ENCODE measurements around the gene ARHGEF7.
A peak's percentile ranks its signal among the peaks of the same experiment; 100 is the strongest.

Gene ARHGEF7

DNA sequence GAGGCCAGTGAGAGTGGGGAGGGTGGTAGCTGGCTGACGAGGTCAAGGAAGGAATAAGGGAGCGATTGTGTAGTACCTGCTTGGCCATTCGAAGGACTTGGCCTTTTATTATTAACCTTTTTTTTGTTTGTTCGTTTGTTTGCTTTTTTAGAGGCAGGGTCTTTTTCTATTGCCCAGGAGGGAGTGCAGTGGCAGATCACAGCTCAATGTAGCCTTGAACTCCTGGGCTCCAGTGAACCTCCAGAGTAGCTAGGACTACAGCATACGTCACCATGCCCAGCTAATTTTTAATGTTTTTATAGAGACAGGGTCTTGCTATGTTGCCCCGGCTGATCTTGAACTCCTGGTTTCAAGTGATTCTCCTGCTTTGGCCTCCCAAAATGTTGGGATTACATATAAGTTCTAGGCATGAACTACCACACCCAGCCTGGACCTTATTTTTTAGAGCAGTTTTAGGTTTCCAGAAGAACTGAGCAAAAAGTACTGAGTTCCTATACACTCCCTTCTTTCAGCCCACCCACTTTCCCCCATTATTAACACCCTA lies 25.5 kb downstream of the ARHGEF7 start:
- no peak for DNase-seq

DNA sequence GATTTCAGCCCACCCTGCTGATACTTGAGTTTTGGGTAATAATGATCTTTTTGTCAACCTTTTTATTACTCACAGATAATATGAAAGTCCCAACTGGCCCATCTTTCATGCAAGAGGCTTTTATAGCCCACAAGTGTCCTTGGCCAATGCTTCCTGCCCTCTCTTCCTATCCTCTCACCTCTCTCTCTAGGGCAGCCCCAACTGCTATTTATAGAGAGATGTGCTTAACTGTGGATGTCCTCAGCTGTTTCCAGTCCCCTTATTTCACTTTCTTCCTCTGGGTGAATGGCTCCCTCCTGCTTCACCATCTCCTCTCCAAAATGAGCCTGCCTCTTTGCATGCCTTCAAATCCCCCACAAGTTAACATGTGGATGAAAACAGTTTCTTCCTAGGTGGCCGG lies 27.4 kb downstream of the ARHGEF7 start:
- no peak for DNase-seq

DNA sequence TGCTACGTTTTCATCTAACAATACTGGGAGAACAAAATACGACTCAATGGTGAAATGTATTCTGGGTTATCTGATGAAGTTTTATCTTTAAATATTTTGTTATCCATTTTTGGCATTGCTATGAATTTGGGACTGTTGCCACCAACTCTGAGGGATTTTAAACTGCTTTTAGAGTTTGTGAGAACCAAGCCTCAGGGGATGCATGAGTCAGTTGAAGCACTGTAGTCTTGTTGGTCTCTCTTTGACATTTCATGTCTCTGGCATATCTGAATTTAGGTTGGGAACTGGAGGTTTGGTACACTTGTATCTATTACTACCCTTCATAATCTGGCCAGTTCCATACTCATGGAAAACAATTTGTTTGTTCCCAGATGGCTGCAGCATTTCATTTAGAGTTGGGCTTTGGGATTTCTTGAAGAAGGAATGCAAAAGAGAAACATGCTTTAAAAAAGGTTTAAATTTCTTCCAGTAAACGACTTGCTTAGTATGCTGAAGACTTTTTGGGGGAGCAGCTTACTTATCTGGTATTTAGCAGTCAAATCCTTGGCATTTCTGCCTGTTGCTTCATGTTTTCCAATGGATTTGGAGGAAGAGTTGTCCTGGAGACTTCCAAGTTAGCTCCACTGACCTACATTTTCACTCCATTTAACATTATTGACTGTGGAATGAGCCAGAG lies 28.9 kb downstream of the ARHGEF7 start:
- no peak for DNase-seq

DNA sequence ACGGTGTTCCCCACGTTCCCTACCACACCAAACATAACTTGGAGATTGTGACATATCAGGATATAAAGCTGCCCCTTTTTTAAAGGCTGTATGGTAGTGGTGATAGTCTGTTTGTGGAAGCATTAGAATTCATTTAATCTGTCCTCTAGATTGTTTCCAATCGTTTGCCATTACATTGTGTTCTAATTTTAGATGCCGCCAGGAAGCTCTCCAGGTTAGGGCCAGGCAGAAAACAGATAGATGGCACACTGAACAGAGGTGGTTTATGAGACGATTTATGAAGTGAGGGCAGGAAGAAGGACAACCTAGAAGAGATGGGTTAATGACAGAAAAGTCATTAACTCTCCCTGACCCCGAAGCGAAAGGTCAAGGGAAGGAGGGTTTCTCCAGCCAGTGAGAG lies 30.0 kb downstream of the ARHGEF7 start:
- no peak for DNase-seq

DNA sequence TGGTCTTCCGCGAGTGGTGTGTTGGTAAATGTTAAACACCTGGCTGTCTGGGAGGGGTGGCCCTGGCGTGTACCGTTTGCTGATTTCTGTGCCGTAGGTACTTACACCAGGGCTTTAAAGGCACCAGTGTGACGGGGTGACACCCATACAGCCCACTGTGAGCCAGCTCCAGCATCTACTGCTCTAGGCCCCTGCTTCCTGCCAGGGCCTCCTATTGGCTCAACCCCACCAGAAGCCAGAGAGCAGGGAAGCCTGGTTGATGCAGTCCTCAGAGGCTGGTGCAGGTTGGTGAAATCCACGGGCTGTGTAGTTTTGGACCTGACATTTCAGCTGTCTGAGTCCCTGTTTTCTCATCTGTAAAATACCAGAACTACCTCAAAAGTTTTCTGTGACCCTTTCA lies 30.4 kb downstream of the ARHGEF7 start:
- no peak for DNase-seq

DNA sequence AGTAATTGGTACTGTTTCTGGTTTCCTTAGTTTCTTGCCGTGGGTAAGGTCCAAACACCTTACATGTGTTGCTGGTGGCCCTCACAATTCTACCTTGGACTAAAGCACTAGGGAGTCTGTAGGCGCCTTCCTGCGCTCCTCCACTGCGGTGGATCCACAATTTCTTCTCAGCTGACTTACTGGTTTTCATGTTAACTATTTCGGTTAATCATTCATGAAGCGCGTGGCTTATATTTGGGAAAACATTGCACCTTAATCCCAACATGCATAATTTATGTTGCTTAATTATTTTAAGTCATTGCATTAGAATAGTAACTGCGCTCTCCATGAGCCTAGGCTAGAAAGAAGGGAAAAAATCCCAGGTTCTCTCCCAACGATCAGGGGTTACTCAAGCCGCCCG lies 37.7 kb downstream of the ARHGEF7 start:
- no peak for DNase-seq

DNA sequence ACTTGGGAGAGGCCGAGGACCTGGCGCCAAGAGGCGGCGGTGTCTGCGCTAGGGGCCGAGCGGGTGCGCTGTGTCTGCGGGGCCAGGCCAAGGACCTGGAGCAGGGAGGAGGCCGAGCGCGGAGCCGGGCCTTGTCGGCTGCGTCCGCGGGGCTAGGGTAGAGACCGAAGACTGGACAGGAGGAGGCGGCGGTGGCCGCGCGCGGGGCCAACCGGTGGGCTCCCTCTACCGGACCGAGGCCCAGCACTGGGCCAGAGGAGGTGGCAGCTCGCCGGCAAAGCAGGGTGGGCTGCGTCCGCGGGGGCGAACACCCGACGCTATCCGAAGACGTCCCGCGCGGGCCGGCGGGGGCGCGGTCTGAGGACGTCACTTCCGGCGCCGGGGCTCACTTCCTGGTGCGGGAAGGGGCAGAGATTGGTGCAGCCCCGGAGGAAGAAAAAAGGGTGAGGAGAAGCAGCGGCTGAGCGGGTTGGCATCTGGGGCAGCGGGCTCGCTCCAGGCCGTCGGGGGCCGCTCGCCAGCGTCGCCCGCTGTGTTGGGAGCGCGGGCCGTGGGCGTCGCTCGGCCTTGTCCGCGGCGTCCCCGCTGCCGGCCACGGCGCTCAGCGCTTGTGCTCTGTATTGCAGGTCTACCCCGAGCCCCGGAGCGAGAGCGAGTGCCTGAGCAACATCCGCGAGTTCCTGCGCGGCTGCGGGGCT lies 38.3 kb downstream of the ARHGEF7 start:
- peak; percentile 95 for DNase-seq

DNA sequence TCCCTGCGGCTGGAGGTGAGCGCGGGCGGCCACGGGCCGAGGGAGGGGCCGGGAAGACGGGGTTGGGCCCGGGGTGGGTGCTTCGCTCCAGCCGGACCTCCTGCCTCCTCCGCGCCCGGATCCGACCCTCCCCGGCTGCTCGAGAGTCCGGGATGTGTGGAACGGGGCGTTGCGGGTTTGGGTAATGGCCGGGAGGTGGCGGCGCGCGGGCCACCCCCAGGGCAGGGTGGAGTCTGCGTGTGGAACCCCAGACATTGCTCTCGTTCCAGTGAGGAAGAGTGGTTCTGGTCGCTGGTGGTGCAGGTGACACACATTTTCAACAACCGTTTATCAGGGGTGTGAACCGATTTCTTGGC lies 38.8 kb downstream of the ARHGEF7 start:
- DNase-seq: peak; percentile 66

DNA sequence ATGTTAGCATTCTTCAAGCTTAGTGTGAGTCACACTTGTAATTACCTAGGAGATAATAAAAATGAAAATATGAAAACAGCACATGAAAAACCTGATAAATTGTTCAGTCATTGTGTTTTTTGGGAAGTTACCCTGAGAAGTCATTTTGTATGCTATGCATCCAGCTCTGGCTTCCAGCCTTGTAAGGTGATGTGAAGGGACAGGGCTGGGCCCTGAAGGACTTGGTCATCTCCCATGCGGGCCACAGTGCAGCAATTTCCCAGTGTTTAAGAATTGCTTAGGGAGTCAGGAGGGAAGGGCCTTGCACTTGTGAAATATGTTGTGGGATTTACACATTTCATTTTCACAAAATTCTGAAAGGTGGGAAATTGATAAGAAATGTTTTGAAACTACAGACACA lies 41.3 kb downstream of the ARHGEF7 start:
- no peak for DNase-seq

DNA sequence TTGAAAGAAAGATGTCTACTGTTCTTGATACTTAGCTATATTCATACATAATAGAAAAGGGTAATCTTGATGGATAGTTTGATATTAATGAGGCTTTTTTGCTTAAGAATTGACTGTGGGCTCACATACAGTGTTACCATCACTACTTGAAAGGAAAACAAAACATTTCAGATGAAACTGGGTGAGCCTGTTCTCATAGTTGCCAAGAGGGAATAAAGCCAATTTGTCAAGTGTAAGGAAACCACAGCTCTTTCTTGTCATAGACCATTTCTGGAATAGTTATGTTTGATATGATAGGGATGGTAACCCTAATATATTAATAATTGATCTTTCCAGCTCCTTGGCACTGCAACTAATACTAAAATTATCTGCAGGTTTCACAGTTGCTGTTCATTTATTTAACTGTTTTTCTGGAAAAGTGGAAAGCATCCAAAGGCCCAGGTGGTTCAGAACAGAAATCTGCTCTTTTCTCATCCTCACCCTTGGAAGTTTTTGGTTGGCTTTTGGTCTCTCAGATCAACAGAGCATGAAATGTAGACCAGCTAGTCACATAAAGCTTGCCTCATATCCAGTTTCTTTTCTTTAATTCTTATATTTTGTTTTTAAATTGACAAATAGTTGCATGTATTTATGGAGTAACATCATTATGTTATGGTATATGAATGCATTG lies 43.2 kb downstream of the ARHGEF7 start:
- DNase-seq: no peak

DNA sequence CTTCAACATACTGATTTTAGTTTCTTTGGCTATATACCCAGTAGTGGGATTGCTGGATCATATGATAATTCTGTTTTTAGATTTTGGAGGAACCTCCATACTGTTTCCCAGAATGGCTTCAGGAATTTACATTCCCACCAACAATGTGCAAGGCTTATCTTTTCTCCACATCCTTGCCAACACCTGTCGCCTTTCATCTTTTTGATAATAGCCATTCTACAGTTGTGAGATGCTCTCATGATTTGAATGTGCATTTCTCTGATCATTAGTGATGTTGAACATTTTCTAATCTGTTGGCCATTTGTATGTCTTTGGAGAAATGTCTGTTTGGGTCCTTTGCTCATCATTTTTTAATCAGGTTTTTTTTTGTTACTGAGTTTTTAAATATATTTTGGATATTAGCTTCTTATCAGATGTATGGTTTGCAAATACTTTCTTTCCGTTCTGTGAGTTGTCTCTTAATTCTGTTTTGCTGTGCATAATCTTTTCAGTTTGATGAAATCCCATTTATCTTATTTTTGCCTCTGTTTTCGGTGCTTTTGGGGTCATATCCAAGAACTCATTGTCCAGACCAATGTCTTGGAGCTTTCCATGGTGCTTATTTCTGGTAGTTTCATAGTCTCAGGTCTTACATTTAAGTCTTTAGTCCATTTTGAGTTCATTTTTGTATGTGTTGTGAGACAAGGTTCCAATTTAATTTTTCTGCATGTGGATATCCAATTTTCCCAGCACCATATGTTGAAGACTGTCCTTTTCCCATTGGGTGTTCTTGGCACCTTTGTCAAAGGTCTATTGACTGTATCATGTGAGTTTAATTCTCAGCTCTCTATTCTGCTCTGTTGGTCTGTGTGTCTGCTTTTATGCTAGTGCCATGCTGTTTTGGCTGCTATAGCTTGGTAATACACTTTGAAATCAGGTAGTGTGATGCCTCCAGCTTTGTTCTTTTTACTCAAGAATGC lies 44.5 kb downstream of the ARHGEF7 start:
- no peak for DNase-seq

DNA sequence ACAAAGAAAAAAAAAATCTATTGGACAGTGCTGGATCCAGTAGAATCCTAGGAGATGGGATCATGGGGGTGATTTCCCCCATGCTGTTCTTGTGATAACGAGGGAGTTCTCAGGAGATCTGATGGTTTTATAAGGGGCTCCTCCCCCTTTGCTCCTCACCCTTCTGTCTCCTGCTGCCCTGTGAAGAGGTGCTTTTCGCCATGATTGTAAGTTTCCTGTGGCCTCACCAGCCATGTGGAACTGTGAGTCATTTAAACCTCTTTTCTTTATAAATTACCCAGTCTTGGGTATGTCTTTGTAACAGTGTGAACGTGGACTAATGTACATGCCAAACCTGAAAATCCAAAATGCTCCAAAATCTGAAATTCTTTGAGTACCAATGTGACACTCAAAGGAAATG lies 45.5 kb downstream of the ARHGEF7 start:
- DNase-seq: no peak

DNA sequence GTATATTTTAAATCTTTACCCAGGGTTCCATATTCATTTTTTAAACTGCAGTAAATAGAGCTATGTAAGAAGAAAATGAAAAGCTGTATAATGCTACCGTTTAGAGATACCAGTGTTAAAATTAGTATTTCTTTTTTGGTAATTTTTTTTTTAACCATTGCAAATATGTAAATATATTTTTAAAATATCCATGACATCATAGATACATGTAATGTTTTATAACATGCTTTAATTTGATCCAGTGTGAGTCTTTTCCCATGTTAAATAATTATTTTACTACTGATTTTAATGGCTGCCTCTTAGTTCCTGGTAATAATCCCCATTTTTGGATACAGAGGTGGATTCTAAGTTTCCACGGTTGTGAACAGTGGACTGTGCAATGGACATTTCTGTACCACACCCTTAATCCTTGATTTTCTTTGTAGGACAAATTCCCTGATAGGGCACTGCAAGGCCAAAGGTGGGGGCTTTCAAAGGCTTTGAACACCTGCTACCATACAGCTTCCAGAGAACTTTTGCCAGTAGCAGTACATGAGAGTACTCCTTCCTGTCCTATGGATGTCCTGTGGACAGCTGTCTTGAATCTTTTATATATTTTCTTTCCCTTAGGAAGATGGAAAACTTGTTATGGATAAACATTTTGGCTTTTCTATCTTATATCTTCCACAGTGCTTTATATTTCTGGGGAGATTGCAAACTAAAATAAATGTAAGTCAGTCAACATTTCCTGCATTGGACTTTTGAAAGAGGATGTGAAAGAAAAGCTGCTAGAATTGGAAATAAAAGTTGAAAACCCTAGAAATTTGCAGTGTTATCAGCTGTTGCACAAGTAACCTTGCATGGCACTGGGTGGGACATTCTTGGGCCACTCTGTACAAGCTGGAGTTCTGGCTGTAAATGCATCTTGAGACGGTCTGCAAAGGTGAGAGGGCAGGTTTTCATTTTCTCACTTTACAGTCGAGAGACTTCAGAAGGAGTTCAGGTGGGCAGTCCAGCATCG lies 46.8 kb downstream of the ARHGEF7 start:
- DNase-seq: no peak

DNA sequence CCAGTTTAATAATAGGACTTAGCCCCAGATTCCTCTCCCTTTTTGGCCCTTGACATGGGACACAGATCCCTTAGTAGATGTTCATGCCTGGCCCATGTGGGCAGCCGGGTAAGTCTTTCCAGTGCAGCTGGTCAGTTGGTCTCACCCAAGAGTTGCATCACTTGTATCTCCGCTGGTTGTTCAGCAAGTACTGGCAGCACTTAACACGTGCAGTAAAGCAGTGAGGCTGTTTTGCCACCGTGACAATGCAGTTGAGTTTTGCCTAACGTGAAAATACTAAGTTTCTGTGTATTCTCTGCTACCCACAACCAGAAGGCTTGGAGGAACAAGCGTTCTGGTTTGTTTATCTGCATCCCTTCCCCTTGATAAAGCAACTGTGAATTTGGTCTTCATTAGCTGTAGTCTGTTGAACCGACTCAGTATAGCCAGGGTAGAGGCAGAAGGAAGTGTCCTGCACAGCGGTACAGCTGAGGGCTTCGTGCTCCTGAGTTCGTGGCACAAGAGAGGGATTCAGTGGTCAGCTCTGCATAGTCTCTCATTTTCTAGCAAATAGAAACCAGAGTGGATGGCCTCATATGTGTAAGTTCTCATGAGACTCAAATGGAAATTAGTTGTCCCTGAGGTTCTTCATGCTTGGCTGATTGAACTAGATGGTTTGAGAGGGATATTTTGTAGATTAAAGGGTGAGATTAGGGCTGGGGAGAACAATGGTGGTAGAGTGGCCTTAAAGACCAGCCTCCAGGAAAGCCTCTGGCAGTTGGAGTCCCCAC lies 50.3 kb downstream of the ARHGEF7 start:
- no peak for DNase-seq

DNA sequence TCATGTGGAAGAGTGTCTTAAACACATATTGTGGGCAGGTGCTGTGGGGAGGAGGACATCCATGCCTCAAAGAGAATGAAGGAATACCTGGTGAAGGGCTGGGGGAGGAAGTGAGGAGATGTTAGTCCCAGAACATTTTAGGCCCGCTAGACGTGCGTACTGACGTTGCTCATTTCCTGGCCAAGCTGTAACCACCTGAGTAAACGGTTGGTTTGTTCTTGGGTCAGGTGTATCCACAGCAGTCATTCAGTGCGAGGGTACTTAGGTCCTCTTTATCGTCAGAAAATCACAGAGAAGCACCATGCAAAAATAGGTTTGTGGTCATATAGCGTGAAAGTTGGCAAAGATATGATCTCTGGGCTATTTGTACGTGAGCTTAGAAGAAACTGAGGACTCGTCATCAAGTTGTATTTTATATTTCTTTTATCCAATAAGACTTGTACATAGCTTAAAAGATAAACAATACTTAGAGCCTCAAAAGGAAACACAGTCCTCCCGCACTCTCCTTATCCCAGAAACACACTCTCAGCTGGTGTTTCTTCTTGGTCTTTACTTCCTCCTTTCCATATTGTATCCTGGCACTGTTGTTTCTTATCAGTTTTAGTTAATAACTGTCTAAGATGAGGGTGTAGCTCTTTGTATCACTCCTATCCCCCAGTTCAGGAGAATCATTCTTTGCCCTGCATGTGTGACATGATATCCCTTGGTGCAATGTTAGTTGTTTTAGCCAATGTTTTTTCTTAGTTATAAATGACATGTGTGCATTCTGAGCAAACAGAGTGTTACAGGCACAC lies 52.0 kb downstream of the ARHGEF7 start:
- no peak for DNase-seq

DNA sequence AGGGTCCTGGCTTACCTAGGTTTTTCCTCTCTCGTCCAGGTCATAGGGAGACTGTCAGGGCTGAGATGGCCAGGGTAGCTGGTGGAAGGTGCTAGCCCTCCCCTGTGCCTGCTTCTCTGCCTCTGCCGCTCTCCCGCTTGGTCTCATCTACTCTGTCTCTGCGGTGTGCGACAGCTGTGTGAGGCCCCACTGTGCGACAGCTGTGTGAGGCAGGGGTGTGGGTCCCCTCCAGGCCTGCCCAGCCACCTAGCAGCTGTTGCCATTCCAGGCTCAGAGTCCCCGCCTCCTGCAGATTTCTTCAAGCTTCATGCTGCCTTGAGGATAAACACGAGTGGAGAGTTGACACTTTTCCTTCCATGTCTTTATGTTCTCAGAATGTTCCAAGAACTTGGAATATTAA lies 53.0 kb downstream of the ARHGEF7 start:
- DNase-seq: no peak

DNA sequence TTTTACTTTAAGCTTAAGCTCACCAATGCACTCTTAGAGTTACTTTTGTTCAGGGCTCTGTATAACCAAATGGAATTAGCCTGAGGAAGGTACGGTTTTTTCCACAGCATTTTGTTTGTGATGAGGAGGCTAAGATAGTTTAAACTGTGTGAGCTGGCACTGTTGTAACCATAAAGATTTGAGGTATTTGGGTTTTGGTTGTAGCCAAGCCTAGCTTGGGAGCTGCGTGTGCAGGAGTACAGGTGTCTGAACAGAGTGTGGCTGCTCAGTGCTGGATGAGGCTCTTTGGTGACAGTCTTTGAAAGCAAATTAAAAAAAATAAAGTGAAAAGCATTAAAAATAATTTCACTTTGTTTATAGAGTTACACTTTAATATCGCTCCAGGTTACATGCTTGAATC lies 56.0 kb downstream of the ARHGEF7 start:
- no peak for DNase-seq

DNA sequence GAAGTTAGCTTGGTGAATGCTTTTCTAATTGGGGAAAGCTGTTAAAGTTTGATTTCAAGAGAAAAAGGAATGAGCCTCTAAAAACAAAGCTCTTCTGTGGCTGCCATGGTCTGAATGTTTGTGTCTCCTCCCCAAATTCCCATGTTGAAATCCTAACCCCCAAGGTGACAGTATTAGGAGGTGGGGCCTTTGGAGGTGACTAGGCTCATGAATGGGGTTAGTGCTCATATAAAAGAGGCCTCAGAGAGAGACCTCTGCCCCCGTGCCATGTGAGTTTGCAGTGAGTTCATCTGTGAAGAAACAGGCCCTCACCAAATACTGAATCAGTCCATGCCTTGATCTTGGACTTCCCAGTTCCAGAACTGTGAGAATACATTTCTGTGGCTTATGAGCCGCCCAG lies 56.5 kb downstream of the ARHGEF7 start:
- DNase-seq: no peak

DNA sequence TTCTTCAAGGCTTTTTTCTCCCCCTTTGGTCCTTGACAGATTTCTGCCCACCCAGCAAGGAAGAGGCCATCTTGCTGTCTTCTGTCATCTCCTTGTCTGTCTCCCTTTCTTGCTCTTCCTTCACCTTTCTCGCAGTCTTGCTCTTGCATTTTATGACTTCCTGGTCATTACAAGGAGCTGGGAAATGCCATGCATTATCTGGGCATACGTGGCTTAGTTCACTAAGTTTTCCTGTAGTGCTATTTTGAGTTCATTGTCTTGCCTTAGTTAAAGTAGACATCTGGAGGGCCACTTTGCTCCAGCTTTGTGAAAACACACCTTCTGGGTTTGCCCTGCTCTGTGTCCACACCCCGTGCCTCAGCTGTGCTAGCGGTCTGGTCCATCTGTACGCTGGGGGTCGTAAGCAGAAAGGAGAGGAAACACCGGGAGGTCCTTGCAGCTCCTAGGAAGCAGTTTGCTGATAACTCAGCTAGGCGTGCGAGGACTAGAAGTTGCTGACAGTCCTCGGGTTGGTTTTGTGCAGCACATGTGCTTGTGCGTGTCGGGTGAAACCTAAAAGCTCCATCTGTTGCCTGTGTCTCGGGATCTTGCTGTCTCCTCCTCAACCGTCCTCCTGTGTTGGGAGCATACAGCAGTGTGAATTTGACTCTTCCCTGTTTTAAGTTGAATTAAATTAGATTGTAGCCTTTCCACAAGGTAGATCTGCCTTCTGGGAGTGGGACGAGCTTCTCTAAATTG lies 59.4 kb downstream of the ARHGEF7 start:
- no peak for DNase-seq

Measured in activated CD4-positive, alpha-beta T cell treated with anti-CD3 and anti-CD28 coated beads, Interleukin-2, Interleukin-6, amounts not matched to agents 100 ng/mL and 50 ng/mL, durations not matched to agents 16 hours and 8 hours (primary cell).